Measurements from ENCODE around the gene PPP1R14C.

GRCh38 chr6:150199241-150199640 lies 56.4 kb downstream of the PPP1R14C start:
- TF ChIP-seq CTCF (conservative IDR thresholded peaks at IDR 0.05) (no peak), EZH2 (IDR thresholded peaks at IDR 0.05; ENCODE audit: low read depth) (no peak)

All from PC-9 (cell line).